Type B pancreatic cell (in vitro differentiated cells): ENCODE results near the gene DCTN2. TPM values are rescaled to one million over a fixed set of nuclear protein-coding genes. Genes with fewer than 3 reads are reported as not detected.

Source experiments
- DNase-seq: peaks from one replicate; pipeline ENCODE4 v3.0.0; 2021; ENCODE audit warnings: mixed read lengths; ENCODE audit not compliant: unreplicated experiment; ENCODE audit errors: extremely low spot score
- H3K27ac Mint-ChIP-seq: 2 replicates; pipeline ENCODE4 v1.8.0; 2021; ENCODE audit warnings: mild to moderate bottlenecking, mixed read lengths
- H3K27me3 Mint-ChIP-seq: 2 replicates; pipeline ENCODE4 v1.8.0; 2021; ENCODE audit warnings: mixed read lengths
- H3K36me3 Mint-ChIP-seq: 2 replicates; pipeline ENCODE4 v1.8.0; 2021; ENCODE audit warnings: mixed read lengths
- H3K4me1 Mint-ChIP-seq: one replicate; pipeline ENCODE4 v1.8.0; 2021; ENCODE audit warnings: mixed read lengths; ENCODE audit not compliant: unreplicated experiment
- H3K4me3 Mint-ChIP-seq: 2 replicates; pipeline ENCODE4 v1.8.0; 2021; ENCODE audit warnings: mild to moderate bottlenecking, mixed read lengths
- H3K9me3 Mint-ChIP-seq: 2 replicates; pipeline ENCODE4 v1.8.0; 2021; ENCODE audit warnings: mixed read lengths
- CTCF ChIP-seq: fragments of 200-600 bp; sonication (generic); conservative IDR thresholded peaks from 2 replicates; pipeline ENCODE4 v1.5.0; 2021; ENCODE audit warnings: antibody characterized with exemption, mild to moderate bottlenecking
- total RNA-seq: library from RNA; stranded (reverse); gene quantifications from 2 replicates; pipeline ENCODE4 v1.2.1, GENCODE V29; 2021; ENCODE audit warnings: low replicate concordance

The DCTN2 gene
- total RNA-seq, 1 donor from 2014 or later, result 126 TPM

- H3K4me3 Mint-ChIP-seq, result peak overlapping the region; percentile 98
- no peak for TF ChIP-seq CTCF
- no peak for DNase-seq
- no peaks in the 10 kb centered on the region for H3K9me3 Mint-ChIP-seq
- H3K27ac Mint-ChIP-seq, result peak overlapping the region; percentile 80
- peaks cover 43% of the 10 kb centered on the region for H3K4me1 Mint-ChIP-seq
- H3K27me3 Mint-ChIP-seq, result no peaks in the 10 kb centered on the region
- peaks cover 9% of the 10 kb centered on the region for H3K36me3 Mint-ChIP-seq
These were observed 23.9 kb downstream of the DCTN2 start for GRCh38 chr12:57522887-57523705.

- Mint-ChIP-seq H3K4me3 (peak within 1 kb of the TSS; percentile 99), H3K36me3 (peaks cover 9% of the 10 kb centered on the region), H3K27me3 (no peaks in the 10 kb centered on the region), H3K9me3 (no peaks in the 10 kb centered on the region), H3K4me1 (peaks cover 44% of the 10 kb centered on the region), H3K27ac (peak within 1 kb of the TSS; percentile 99)
- peak; percentile 96 for DNase-seq
- no peak for TF ChIP-seq CTCF
These were observed 24.7 kb downstream of the DCTN2 start, which contains the start of gene MBD6 for GRCh38 chr12:57522011-57522886. TSS of gene MBD6 (plus strand) at chr12:57522824. CDS start at chr12:57524304, 1,480 bp downstream.

DNA sequence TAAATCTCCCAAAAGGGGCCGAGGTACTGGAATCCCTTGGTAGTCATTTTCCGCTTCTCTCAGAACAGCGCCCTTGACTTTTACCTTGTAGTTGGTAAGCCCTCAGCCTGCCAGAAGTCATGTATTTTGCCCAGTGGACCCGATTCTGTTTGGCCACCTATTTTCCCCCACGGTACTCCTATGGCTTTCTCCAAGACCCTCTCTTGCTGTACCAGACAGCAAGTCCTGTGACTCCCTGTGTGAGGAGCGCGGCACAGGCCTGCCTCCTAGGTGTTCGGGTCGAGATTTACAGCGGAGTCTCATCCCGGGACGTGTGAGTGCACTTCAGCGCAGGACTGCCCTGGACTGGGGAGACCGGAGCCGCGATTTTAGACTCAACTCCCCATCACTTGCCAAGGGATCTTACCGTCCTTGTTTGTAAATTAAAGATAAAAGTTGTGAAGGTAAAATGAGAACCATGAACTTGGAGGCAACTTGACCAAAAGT lies 25.4 kb downstream of the DCTN2 start:
- no peak for TF ChIP-seq CTCF
- DNase-seq, result no peak
- H3K27me3 Mint-ChIP-seq, result no peaks in the 10 kb centered on the region
- peak overlapping the region; percentile 99 for H3K27ac Mint-ChIP-seq
- H3K4me1 Mint-ChIP-seq, result peaks cover 44% of the 10 kb centered on the region
- H3K9me3 Mint-ChIP-seq, result no peaks in the 10 kb centered on the region
- H3K4me3 Mint-ChIP-seq, result peak overlapping the region; percentile 99
- H3K36me3 Mint-ChIP-seq, result peaks cover 13% of the 10 kb centered on the region

DNA sequence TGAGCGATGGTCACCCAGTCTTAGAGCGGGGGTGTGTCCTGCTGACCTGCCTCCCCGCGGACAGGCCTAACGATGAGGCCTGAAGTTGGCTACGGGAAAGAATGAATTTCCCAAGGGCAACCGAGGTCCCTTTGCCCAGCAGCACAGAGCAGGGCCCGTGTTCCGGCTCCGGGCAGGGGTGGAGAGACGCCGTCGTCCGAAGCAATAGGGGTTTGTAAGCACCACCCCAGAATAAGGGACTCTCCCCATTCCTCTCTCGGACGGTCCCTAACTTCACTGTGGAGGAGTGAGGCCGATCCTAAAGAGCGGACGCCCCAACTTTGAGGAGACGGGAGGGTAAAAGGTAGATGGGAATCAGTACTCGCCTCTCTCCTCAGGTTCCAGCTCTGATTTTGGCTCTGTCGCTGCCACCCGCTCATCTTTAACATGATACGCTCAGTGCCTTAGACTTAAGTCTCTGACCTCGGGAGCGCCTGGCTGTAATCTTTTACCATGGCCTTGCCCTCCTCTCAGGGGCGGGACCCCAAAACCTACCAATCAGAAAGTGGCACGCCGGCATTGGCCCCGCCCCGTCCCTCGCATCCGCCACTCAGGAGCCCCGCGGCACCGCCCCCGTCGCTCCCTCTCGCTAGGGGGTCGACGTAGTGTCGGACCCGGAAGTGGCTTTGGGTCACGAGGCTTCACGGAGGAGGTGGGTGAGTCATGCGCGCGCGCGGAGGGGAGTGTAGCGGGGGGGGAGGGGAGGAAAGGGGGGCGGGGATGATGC lies 26.8 kb downstream of the DCTN2 start, which contains the start of gene DDIT3:
DDIT3 (minus strand) TSS at position 462 of the 766 bp plus-strand sequence. CDS start 3,108 bp downstream, outside the sequence.
- no peaks in the 10 kb centered on the region for H3K9me3 Mint-ChIP-seq
- TF ChIP-seq CTCF, result no peak
- H3K27ac Mint-ChIP-seq, result peak within 1 kb of the TSS; percentile 99
- DNase-seq, result peak; percentile 100
- no peaks in the 10 kb centered on the region for H3K27me3 Mint-ChIP-seq
- peaks cover 41% of the 10 kb centered on the region for H3K4me1 Mint-ChIP-seq
- peak within 1 kb of the TSS; percentile 99 for H3K4me3 Mint-ChIP-seq
- H3K36me3 Mint-ChIP-seq, result peaks cover 24% of the 10 kb centered on the region

DNA sequence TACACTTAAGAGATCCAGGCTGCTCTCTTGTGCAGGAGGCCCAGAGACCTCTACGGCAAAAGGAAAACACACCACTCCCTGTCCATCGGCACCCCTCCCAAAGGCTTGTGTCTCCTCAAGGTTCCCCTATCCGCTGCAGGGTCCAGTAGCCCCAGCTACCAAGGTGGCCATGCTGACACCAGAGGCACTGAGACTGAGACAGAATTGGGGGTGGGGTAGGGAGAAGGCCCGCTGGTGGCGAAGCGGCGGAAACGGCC lies 27.3 kb downstream of the DCTN2 start:
- Mint-ChIP-seq H3K4me1 (peaks cover 37% of the 10 kb centered on the region), H3K4me3 (peak overlapping the region; percentile 99), H3K27me3 (no peaks in the 10 kb centered on the region), H3K27ac (peak overlapping the region; percentile 99), H3K9me3 (no peaks in the 10 kb centered on the region), H3K36me3 (peaks cover 24% of the 10 kb centered on the region)
- TF ChIP-seq CTCF, result no peak
- no peak for DNase-seq
